Posterior cingulate gyrus (tissue), 11 donors: ENCODE measurements around the gene LDLR.
A peak's percentile ranks its signal among the peaks of the same experiment; 100 is the strongest.
"Not testable (repeated sequence)": the region's sequence is repeated elsewhere in the genome, so short reads cannot be mapped to it uniquely, and the experiment has no call there.

Source experiments
- DNase-seq, 10 donors: peaks; one replicate each; pipeline versions ENCODE4 v3.0.0 to v3.0.0-alpha.2; 2020 to 2021; ENCODE audit warnings: mixed read lengths in 3 of 10
- intact Hi-C: fragments of 100-400 bp; cut with DNase I; formaldehyde crosslinking; loops from one replicate; pipeline ENCODE4 v1.15.1; 2023

The LDLR gene

GRCh38 chr19:11069561-11069960 is 19.7 kb upstream of the LDLR start:
- DNase-seq, result no peak
- intact Hi-C loops, result no loop called here

DNA sequence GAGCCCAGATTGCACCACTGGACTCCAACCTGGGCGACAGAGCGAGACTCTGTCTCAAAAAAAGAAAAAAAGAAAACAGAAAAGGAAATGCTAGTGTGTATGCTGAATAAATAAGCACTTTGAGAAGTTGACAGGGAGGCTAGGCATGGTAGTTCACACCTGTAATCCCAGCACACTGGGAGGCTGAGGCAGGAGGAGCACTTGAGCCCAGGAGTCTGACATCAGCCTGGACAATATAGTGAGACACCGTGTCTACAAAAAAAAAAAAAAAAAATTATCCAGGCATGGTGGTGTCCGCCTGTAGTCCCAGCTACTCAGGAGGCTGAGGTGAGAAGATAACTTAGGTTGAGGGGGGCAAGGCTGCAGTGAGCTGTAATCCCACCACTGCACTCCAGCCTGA is 19.1 kb upstream of the LDLR start:
- DNase-seq, result no peak
- intact Hi-C loops, result no loop called here

GRCh38 chr19:11073568-11073967 is 15.7 kb upstream of the LDLR start:
- intact Hi-C loops, result no loop called here
- DNase-seq, result no peak

- intact Hi-C loops, DNase-seq: not testable (repeated sequence)
Measured at GRCh38 chr19:11076792-11077191, 12.5 kb upstream of the LDLR start.

GRCh38 chr19:11078893-11079292 is 10.4 kb upstream of the LDLR start:
- no peak for DNase-seq

GRCh38 chr19:11079999-11080398 is 9.3 kb upstream of the LDLR start:
- no peak for DNase-seq
- intact Hi-C loops, result no loop called here

More at GRCh38 chr19:11078893-11079292, 10.4 kb upstream of the LDLR start:
- intact Hi-C loops, result no loop called here

GRCh38 chr19:11087870-11088505 is 1.3 kb upstream of the LDLR start:
- intact Hi-C loops, result loop anchor here (5.0 kb wide), 1 partner anchor 51 kb away; no protein-coding TSS in a partner anchor

DNA sequence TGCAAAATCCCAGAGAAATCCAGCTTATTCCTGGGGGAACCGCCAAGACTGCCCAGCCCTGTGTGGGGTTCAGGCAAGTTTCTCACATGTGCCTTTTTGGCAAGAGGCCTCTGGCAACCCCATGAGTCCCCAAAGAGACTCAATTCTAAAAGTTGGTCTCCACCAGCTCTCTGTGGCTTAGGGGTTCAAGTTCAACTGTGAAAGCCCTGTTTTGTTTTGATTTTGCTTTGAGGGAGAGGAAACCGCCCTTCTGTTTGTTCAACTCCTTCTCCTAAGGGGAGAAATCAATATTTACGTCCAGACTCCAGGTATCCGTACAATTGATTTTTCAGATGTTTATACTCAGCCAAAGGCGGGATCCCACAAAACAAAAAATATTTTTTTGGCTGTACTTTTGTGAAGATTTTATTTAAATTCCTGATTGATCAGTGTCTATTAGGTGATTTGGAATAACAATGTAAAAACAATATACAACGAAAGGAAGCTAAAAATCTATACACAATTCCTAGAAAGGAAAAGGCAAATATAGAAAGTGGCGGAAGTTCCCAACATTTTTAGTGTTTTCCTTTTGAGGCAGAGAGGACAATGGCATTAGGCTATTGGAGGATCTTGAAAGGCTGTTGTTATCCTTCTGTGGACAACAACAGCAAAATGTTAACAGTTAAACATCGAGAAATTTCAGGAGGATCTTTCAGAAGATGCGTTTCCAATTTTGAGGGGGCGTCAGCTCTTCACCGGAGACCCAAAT is 583 bp upstream of the LDLR start:
- peak in 3 of 10 donors; percentile 4 to 31 (median 27) for DNase-seq
- intact Hi-C loops, result loop anchor here (5.0 kb wide), 1 partner anchor 51 kb away; no protein-coding TSS in a partner anchor

More at GRCh38 chr19:11087870-11088505, 1.3 kb upstream of the LDLR start:
- DNase-seq, result no peak

- peak in 1 of 10 donors; percentile 78 for DNase-seq
- intact Hi-C loops, result not testable (repeated sequence)
Measured at GRCh38 chr19:11090014-11090263, 676 bp downstream of the LDLR start.

DNA sequence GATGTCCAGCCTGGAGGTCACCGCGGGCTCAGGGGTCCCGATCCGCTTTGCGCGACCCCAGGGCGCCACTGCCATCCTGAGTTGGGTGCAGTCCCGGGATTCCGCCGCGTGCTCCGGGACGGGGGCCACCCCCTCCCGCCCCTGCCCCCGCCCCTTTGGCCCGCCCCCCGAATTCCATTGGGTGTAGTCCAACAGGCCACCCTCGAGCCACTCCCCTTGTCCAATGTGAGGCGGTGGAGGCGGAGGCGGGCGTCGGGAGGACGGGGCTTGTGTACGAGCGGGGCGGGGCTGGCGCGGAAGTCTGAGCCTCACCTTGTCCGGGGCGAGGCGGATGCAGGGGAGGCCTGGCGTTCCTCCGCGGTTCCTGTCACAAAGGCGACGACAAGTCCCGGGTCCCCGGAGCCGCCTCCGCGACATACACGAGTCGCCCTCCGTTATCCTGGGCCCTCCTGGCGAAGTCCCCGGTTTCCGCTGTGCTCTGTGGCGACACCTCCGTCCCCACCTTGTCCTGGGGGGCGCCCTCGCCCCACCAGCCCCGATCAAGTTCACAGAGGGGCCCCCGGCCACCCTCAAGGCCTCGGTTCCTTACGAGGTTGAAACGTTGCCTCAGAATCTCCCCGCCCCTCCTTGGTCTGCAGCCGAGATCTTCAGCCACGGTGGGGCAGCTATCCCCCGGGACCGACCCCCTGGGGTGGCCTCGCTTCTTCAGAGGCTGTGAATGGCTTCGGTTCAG is 1.2 kb downstream of the LDLR start:
- peak; percentile 93 to 99 (median 97) for DNase-seq
- intact Hi-C loops, result no loop called here

DNA sequence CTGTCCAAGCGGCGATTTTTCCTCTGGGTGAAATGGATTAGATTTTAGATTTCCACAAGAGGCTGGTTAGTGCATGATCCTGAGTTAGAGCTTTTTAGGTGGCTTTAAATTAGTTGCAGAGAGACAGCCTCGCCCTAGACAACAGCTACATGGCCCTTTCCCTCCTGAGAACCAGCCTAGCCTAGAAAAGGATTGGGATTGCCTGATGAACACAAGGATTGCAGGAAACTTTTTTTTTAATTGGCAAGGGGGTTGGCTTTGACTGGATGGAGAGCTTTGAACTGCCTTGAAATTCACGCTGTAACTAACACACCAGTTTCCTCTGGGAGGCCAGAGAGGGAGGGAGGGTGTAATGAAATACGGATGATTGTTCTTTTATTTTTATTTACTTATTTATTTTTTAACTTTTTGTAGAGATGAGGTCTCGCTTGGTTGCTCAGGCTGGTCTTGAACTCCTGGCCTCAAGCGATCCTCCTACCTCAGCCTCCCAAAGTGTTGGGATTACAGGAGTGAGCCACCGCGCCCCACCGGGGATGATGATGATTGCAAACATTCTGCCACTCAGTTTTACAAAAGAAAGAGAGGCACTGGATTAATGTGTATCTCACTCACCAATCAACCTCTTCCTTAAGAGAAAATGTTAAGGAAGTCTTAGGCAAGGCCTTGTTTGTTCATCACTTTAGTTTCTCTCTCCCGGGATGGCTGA is 1.9 kb downstream of the LDLR start:
- DNase-seq, result peak in 1 of 10 donors; percentile 12
- intact Hi-C loops, result no loop called here

GRCh38 chr19:11091703-11092153 is 2.5 kb downstream of the LDLR start:
- DNase-seq, result peak in 4 of 10 donors; percentile 14 to 30 (median 15)
- intact Hi-C loops, result no loop called here

DNA sequence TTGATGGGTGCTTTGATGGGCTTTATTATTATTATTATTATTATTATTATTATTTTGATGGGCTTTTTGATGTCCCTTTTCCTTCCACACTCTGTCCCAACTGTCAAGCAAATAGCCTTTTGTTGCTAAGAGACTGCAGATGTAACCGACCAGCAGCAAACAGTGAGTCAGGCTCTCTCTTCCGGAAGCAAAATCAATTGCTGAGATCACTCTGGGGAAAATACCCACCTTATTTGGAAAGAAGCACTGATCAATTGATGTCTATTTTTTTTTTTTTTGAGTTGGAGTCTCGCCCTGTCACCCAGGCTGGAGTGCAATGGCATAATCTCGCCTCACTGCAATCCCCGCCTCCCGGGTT is 2.9 kb downstream of the LDLR start:
- intact Hi-C loops, result no loop called here
- DNase-seq, result no peak

DNA sequence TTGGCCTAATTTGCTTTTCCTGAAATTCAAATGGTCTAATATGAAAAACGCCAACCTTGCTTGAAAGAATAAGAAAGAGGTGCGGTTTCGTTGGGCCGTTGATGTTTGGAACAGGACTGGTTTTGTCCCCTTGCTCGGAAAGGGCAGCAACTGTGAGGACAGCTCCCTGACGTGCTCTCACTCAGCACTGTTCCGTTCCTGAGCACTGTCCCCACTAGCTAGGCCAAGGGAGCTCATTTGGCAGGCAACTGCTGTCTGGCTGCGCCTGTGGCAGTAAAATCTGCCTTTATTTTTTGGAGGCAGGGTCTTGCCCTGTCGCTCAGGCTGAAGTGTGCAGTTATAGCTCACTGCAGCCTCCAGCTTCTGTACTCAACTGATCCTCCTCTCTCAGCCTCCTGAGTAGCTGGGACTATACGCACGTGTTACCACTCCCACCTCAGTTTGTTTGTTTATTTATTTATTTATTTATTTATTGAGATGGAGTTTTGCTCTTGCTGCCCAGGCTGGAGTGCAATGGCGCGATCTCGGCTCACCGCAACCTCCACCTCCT is 4.5 kb downstream of the LDLR start:
- intact Hi-C loops, result no loop called here
- DNase-seq, result no peak

DNA sequence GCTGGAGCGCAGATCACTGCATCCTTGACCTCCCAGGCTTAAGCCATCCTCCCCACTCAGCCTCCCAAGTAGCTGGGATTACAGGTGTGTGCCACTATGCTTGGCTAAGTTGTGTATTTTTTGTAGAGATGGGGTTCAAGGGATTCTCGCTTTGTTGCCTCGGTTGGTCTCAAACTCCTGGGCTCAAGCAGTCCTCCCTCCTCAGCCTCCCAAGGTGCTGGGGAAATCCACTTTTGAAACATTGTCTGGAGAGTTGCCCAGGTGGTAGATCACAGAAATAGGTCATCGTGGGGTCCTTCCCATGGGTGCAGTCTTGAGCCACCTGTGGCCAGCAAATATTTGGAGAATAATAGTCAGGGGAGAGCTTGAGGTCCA is 5.2 kb downstream of the LDLR start:
- DNase-seq, result no peak
- intact Hi-C loops, result no loop called here

GRCh38 chr19:11096210-11096841 is 7.1 kb downstream of the LDLR start:
- intact Hi-C loops, result no loop called here
- peak in 3 of 10 donors; percentile 7 to 77 (median 14) for DNase-seq

GRCh38 chr19:11097367-11097766 is 8.1 kb downstream of the LDLR start:
- intact Hi-C loops, DNase-seq: not testable (repeated sequence)

GRCh38 chr19:11098327-11098726 is 9.1 kb downstream of the LDLR start:
- no peak for DNase-seq
- intact Hi-C loops, result no loop called here

DNA sequence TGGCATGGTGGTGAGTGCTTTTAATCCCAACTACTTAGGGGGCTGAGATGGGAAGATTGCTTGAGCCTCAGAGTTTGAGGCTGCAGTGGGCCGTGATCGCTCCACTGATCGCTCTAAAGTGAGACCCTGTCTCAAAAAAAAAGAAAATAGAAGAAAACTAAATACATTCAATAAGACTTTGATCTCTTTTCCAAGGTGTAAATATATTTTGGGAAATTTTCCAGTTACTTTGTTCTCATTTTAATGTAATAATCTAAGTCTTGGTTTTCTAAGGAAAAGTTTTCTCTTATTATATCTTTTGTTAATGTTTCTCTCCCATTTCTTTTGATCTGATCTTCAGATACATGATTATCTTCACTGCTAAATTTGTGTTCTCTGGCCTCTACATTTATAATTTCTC is 9.6 kb downstream of the LDLR start:
- intact Hi-C loops, result no loop called here
- DNase-seq, result no peak

DNA sequence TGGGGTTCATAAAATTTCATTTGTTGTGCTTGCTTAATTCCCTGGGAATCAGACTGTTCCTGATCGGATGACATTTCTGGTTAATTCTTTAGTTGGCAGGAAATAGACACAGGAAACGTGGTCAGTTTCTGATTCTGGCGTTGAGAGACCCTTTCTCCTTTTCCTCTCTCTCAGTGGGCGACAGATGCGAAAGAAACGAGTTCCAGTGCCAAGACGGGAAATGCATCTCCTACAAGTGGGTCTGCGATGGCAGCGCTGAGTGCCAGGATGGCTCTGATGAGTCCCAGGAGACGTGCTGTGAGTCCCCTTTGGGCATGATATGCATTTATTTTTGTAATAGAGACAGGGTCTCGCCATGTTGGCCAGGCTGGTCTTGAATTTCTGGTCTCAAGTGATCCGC is 10.8 kb downstream of the LDLR start:
- intact Hi-C loops, result no loop called here
- DNase-seq, result no peak
